HG03108 (cell line): Measurements from ENCODE around the gene NPDC1.
A peak's percentile ranks its signal among the peaks of the same experiment; 100 is the strongest.
"Not testable (repeated sequence)": the region's sequence is repeated elsewhere in the genome, so short reads cannot be mapped to it uniquely, and the experiment has no call there.

Experiments used
- ATAC-seq: cut with Tn5 transposase; IDR thresholded peaks from one replicate; pipeline ENCODE4 v1.9.1; 2021; ENCODE audit warnings: moderate library complexity; ENCODE audit not compliant: unreplicated experiment

NPDC1 gene

GRCh38 chr9:137041124-137041523 is 4.9 kb downstream of the NPDC1 start:
- no peak for ATAC-seq

- no peak for ATAC-seq
These were observed 5.4 kb downstream of the NPDC1 start for GRCh38 chr9:137040568-137040967.

GRCh38 chr9:137039611-137040366 is 6.2 kb downstream of the NPDC1 start:
- ATAC-seq: no peak

GRCh38 chr9:137038916-137039315 is 7.1 kb downstream of the NPDC1 start:
- ATAC-seq: no peak

GRCh38 chr9:137037483-137037882 is 8.5 kb downstream of the NPDC1 start:
- no peak for ATAC-seq

- no peak for ATAC-seq
These were observed 8.9 kb downstream of the NPDC1 start for GRCh38 chr9:137037035-137037434.

GRCh38 chr9:137035937-137036336 is 10.0 kb downstream of the NPDC1 start:
- no peak for ATAC-seq

- no peak for ATAC-seq
These were observed 10.5 kb downstream of the NPDC1 start for GRCh38 chr9:137035507-137035834.

GRCh38 chr9:137034709-137035506 is 11.1 kb downstream of the NPDC1 start:
- ATAC-seq: peak; percentile 44

GRCh38 chr9:137034039-137034708 is 11.8 kb downstream of the NPDC1 start:
- peak; percentile 2 for ATAC-seq

GRCh38 chr9:137033481-137033880 is 12.5 kb downstream of the NPDC1 start:
- not testable (repeated sequence) for ATAC-seq

- no peak for ATAC-seq
These were observed 13.1 kb downstream of the NPDC1 start for GRCh38 chr9:137032858-137033257.

GRCh38 chr9:137031904-137032640 is 13.9 kb downstream of the NPDC1 start, which contains the start of gene FUT7:
Gene FUT7, minus strand, starts transcription at chr9:137032088. Its CDS starts 97 bp downstream, at chr9:137031991.
- ATAC-seq: no peak

- no peak for ATAC-seq
These were observed 15.1 kb downstream of the NPDC1 start for GRCh38 chr9:137030538-137031527.

- no peak for ATAC-seq
These were observed 16.0 kb downstream of the NPDC1 start for GRCh38 chr9:137030006-137030405.

- ATAC-seq: peak; percentile 31
These were observed 16.7 kb downstream of the NPDC1 start for GRCh38 chr9:137029058-137029936.

GRCh38 chr9:137028263-137029057 is 17.5 kb downstream of the NPDC1 start:
- peak; percentile 13 for ATAC-seq
